HK-2 (cell line): ENCODE measurements around the gene UMODL1.
A peak's percentile ranks its signal among the peaks of the same experiment; 100 is the strongest.

Experiments
- DNase-seq: peaks from one replicate; pipeline ENCODE4 v3.0.0-alpha.2; 2018; ENCODE audit not compliant: unreplicated experiment

Gene UMODL1

DNA sequence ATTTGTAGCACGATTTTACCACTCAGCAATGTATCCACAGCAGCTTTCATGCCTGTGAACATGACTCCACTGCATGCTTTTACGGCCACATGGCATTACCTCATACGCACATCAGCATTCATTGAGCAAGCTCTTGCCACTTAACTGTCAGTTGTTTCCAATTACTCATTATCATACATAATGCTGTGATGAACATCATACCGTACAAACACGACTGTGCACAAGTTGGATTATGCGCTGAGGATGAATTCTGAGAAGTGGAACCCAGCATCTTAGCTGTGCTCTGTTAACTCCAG lies 9.6 kb downstream of the UMODL1 start:
- DNase-seq, result no peak

DNA sequence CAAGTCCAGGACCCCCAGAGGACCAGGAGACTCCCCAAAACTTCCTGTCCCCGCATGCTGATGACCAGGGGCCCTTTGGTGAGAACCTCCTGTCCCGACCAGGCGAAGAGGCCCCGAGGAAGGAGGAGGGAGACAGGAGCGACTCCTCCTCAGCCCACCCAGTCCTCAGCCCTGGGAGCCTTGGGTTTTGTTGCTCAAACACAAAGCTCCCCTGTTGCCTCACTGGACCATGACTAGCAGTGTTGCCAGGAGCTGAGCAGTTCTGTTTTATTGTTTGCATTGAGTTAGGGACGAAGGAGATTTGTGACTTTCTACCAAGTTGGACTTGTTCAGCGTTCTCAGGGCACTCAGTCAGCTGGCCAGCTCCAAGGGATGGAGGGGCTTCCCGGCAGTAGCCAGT lies 10.0 kb downstream of the UMODL1 start:
- DNase-seq, result no peak

DNA sequence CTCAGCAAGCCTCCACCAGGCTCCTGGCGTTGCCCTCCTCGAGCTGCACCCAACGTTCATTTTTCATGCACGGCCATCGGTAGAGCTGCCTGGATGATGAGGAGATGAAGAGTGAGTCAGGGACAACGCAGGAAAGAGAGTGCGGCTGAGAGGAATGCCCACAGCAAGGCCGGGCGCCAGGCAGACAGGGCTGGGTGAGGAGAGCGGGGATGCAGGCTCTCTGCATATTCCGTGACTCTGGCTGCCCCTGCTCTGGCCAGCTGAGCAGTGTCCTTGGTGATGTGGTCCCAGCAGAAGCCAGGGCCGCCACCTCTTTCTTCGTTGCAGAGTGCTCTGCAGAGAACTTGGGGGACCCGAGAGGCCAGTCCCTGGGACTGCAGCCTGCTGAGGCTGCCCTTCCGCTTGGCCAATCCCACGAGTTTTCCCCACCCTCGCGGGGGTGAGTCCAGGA lies 10.8 kb downstream of the UMODL1 start:
- no peak for DNase-seq

DNA sequence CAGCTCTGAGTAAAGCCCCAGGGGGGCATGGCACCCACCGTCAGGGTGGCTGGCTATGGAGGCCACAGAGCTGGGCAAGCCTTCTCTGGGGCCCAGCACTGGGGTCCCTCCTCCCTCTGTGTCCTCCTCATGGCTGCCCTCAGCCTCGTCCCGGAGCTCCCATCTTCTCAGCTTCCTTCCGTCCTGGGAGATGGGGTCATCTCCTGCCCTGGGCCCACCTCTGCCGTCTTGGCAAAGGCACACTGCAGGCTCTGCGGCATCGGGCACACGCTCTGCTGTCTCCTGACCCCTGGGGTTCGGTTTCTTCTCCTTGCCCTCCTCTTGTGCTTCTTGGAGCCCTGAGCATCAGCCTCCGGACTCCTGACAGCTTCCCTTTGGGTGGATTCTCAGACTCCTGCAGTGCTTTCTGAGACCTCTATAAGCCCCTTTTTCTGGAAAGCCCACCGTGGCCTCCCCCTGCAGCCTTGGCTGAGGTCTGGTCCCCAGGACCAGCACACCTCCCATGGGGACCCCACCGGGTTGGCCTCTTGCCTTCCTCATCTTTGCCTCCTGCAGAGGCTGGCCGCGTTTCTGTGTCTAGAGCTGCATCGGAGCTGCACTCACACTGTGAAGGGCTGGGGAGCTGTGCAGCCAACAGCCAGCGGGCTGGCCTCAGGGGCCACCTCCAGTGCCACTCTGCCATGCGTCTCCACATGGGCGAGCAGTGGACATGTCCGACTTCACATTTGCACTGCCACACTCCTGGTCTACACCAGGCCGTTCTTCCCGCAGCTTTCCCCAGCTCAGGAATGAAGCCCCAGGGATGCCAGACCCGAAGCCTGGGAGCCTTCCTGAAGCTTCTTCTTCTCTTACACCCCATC lies 11.6 kb downstream of the UMODL1 start:
- no peak for DNase-seq

DNA sequence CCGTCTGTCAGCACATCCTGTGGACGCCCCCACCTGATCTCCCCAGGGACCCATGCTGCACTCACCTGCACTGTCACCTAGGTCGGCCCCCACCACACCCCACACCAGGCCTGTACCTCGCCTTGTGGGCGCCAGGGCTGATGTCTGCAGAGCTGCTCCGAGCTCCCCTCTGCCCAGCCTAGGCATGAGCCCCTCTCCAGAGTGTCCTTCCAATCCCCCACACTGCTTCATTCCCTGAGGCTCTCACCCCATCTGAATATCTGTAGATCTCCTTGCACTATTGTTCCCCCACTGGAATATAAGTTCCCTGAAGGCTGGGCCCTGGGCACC lies 12.2 kb downstream of the UMODL1 start:
- no peak for DNase-seq

DNA sequence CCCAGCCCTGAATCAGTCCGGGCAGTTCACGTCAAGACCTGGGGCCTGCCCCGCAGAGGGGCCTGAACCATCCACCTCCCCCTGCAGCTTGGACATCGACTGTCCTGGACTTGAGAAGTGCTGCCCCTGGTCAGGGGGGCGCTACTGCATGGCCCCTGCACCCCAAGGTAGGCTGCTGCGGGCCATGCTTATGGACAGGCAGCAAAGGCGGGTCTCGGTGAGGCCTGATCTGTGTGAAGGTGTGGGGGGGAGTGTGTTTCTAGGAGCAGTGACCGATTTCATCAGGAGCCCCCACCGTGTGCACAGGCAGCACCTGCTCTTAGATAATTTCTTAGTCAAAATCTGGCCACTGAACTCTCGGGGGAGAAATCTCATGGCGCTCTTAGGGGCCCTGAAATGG lies 13.0 kb downstream of the UMODL1 start:
- no peak for DNase-seq

DNA sequence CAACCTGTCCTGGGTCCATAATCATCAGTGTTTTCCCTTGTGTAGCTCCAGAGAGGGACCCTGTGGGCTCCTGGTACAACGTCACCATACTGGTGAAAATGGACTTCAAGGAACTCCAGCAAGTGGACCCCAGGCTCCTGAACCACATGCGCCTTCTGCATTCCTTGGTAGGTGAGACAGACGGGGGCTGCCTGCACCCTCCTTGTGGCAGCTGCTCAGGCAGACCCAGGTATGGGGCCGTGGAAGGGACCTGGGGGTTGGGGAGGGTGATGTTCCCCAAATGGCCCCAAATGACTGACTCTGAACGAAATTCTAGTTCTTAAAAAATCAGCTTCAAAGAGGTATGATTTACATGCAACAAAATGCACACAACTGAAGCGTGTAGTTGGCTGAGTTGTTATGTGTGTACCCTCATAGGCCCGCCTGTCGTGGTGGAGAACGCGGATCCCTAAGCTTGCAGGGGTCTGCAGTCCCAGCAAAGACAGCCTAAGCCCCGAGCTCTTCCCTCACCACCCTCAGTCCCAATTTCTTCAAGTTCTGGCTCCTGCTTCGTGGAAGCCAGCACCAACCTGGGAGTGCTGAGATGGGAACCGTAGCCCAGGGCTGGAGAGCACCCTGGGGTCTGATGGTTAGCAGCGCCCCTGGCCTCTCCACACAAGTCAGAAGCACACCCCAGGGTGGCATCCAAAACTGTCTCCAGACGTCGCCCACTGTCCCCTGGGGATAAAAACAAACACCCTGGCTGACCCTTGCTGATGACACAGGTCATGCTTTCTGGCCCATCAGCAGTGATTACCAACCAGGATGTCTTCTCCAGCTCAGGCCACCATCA lies 14.3 kb downstream of the UMODL1 start:
- no peak for DNase-seq

DNA sequence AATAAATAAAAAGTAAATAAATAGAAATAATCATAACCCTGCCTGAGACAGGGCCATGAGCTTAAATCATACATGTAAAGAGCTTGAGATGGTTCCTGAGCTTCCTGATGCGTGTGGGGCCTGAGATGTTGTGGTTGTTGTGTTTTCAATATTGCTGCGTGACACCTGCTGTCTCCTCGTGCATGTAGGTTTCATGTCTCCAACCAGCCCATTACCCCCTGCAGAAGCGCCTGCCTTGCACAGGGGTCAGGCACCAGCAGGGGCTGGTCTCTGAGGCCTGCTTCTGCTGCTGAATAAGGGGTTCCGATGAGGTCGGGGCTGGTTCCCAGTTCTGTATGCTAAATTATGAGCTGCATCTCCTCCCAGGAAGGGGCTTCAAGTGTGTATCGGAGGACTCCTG lies 15.9 kb downstream of the UMODL1 start:
- no peak for DNase-seq

DNA sequence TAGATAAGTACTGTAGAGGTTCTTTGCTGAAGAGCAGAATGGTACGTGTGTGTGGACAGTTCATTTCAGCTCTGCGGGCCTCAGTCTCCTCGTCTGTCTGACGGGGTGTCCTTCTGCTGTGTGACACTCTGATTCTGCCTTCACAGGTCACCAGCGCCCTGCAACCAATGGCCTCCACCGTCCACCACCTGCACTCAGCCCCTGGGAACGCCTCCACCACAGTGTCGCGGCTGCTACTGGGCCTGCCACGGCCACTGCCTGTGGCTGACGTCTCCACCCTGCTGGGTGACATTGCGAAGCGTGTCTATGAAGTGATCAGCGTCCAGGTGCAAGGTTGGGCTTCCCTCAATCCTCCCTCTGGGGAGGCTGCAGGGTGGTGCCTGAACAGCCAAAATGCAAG lies 17.0 kb downstream of the UMODL1 start:
- DNase-seq, result no peak

DNA sequence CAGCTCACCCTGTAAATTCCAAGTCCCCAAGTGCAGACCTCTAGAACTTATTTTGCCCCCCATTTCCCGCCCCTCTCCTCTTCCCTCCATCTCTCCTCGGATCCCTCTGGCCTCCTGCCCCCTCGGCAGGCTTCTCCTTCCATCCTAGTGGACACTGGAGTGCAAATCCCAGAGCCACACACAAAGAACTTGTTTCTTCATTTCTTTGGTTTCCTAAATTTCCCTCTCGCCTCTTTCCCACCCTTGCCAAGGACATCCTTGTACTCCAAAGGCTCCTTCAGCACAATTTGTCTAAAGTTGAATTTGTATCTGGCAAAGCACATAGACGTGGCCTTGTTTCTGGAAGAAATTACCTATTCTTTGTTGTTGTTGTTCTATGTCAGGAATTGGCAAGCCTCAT lies 17.5 kb downstream of the UMODL1 start:
- DNase-seq, result no peak

DNA sequence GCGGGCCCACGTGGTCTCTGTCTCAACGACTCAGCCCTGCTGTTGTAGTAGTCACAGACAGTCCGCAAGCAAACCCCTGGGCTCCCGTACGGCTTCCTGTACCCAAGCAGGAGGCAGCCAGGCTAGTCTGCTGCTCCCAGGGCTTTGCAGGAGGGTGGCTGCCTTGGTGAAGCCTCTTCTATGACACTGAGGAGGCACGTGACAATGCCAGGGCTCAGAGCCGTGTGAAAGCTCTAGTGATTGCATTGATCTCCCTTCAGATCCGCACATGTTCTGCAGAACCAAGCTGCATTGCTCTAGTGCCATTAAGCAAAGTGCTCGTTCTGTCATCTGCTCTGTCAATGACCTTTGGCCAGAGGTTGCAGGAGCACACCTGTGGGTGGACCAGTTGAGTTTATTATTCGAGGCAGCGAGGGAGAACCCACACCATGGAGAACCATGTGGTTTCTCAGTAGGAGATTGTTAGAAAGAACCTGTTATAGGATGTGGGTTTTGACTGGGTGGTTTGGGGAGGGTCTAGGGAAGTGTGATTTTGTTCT lies 18.0 kb downstream of the UMODL1 start:
- no peak for DNase-seq

DNA sequence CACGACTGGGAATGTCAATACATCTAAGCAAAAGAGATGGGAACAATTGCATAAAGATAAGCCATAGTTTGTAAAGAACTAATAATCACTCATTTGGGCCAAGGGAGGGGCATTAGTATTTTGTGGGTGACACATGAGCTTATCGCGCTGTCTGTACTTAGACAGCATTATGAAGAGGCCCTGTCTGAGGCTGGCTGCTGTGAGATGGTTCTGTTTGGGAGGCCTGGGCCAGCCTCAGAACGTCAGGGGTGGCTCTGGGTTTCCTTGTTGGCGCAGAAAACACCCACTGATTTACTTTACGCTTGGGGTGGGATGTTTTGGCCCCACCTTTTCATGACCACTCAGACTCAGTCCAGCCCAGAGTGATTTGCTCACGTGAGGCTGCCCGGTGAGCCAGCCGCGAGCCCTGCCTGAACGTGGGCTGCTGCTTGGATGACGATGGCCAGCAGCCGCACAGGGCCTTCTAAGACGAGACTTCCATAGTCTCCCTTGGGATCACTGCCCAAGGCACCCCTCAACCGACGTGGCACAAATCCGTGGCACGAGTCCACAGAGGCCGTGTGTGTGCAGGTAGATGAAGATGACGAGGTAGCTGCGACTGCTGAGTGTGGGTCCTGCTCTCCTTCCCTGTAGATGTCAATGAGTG lies 18.7 kb downstream of the UMODL1 start:
- DNase-seq, result no peak

DNA sequence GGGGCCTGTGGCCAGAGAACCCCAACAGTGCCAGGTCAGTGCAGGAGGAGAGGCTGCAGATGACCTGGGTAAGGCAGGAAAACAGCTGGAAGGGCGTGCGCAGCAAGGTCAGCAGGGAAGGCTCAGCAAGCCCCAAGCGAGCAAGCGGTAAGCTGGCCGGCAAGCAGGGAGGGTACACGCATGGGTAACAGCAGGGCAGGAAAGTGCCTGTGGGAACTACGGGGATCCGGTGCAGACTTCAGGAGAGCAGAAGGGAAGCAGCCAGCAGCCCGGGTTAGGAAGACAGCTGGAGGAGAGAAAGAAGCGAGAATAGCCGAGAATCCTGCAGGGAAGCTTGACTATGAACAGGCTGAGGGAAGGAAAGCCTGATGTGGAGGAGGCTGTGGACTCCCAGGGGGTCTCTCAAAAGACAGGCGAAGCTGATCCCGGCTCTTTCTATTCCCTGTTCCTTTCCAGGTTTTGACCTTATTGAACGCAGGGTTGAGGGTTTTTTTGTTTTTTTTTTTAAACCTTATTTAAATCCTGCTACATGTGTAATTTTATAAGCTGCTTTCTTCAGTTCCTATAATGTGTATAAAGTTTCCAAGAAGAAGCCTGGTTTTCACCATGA lies 20.9 kb downstream of the UMODL1 start:
- DNase-seq, result no peak

DNA sequence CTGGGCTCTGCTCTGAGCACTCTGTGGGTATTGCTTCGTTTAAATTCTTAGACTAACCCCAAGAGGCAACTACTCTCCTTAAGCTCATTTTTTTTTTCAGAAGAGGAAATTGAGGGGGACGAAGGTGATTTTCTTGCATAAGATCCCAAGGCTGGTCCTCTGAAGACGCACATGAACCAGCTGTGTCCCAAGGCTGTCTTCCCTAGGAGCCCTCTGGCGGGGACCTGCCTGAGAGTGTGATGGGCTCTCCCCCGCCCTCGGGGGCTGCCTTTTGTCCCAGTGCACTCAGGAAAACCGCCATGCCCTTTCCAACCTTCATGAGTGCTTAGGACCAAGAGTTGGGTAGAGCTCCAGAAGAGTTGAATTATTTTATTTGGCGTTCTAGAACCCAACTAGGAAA lies 21.7 kb downstream of the UMODL1 start:
- no peak for DNase-seq

DNA sequence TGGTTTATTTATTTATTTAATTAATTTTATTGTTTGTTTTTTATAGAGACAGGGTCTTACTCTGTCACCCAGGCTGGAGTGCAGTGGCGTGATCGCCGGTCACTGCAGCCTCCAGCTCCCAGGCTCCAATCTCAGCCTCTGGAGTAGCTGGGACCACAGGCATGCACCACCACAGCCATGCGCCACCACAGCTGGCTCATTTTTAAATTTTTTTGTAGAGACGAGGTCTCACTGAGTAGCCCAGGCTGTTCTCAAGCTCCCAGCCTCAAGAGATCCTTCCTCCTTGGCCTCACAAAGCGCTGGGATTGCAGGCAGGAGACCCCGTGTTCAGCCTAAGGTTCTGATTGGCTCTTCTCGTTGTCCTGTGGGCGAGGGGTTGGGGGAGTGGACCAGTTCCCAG lies 22.1 kb downstream of the UMODL1 start:
- no peak for DNase-seq

DNA sequence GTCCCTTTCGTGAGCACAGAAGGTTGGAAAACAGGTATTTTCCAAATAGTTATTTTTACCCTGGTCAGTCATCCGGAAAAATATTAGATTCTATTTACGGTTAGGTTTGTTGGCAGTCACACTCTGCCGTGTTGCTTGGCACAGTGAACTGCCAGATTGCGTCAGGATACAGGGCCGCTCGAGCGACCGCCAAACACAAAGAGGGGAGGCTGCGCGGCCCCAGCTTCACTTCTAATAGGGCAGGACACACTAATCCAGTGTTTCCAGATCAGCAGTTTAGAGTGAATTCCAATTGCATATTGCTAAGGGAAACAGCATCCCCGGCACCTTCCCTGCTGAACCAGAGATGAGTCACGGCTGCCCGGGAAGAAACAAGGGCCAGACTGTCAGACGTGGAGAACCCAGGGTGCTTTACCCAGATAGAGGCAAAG lies 22.9 kb downstream of the UMODL1 start:
- DNase-seq, result peak; percentile 76

DNA sequence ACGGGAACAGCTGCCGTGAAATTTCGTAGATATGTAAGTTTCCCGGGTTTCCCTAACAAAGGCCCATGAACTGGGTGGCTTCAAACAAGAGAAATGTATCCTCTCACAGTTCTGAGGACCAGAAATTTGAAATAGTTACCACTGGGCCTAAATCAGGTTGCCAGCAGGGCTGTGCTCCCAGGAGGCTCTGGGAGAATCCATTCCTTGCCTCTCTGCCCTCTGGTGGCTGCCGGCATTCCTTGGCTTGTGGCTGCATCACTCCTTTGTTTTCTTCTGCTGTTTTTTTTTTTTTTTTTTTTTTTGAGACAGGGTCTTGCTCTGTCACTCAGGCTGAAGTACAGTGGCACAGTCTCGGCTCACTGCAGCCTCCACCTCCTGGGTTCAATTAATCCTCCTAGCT lies 23.7 kb downstream of the UMODL1 start:
- no peak for DNase-seq

DNA sequence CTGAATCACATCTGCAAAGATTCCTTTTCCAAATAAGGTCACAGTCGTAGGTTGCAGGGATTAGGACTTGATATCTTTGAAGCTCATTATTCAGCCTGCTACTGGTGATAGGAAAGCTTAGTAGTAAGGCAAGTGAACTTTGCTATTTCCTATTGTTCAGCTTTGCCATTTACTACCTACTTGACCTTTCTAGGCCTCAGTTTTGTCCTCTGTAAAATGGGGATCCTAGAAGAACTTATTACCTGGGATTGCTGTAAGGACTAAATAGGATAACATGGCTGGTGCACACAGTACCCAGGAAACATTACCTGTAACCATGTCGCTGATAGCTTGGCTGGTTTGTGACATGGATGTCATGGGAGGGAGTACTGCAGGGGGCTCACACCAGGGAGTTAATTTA lies 24.5 kb downstream of the UMODL1 start:
- no peak for DNase-seq

DNA sequence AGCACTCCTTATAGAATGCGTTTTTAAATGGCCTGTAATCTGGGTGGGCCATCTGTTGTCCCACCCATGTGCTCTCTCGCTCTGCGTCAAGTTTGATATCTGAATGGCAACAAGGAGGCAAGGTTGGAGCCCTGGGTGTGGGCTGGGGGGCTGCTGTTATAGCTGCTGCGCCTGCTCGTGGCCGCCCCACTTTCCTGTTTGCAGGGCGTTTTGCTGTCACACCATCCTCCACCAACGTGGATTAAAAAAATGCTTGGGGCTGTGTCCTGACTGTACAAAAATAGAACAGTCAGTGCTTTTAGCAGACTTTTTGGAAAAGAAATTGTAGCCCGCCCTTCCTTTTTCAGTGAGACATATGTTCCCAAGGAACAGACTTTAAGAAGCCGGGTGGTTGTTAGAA lies 25.4 kb downstream of the UMODL1 start:
- DNase-seq, result no peak

DNA sequence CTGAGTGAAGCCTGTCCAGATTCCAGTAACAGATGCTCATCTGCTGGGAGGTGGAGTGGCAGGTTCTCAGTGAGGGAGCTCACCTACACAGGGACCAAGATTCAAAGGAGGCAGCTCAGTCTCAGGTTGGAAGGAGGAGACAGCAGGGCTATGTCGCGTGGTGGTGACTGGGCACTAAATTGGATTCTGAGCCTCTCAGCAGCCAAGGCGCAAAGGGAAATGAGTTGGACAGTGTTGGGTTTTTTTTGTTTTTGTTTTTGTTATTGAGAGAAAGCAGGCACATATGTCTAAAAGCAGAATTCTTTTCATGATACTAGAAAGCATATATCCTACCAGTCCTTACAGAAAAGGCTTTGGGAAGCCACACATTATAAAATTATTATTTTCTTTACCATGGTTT lies 26.2 kb downstream of the UMODL1 start:
- no peak for DNase-seq

DNA sequence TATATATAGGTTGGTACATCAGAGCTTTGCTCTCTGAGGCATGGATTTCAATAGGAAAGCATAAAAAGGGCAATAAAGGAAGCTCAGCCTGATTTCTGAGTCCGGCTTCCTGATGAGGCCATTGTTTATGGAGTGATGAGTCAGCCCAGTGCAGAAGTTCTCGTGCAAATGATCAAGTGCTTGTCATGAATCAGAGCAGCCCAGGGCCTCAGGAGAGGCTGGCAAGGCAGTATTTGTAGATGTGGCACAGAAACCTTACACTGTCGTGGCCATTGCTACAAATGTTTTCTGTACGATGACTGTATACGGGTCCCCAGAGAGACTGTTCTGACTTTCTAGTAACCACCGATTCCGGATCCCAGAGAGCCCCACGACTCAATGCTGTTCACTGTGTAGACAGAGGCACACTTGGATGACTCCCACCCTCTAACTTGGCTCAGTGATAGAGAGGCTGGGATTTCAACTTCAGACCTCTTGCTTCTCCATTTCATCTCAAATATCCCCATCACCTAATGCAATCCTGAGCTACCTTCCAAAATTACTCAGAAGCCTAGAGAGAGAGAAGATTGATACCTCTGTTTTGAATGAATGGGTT lies 26.8 kb downstream of the UMODL1 start:
- DNase-seq, result peak; percentile 66
